Spleen (tissue), 11 donors: ENCODE measurements around the gene SYNE2. TPM values are rescaled to one million over a fixed set of nuclear protein-coding genes. Genes with fewer than 3 reads are reported as not detected.

Experiments used
- DNase-seq: peaks from one replicate; pipeline ENCODE4 v3.0.0-alpha.2; 2020
- H3K27ac ChIP-seq, 8 donors: fragments of 200-600 bp; sonication (generic) in 7 of 8; 1 replicate in 4 of 8; 2 replicates in 4 of 8; pipeline versions ENCODE4 v1.5.0 to v1.8.0; 2016 to 2021; ENCODE audit warnings: inconsistent platforms in 4 of 8, mild to moderate bottlenecking in 4 of 8, moderate library complexity in 1 of 8
- H3K27me3 ChIP-seq, 7 donors: fragments of 200-600 bp; sonication (generic) in 6 of 7; replicated peaks in 1 of 7; 1 replicate in 4 of 7; 2 replicates in 3 of 7; pipeline versions ENCODE4 v1.5.0 to v1.8.0; 2016 to 2021; ENCODE audit warnings: inconsistent platforms in 3 of 7, mild to moderate bottlenecking in 1 of 7
- H3K36me3 ChIP-seq, 6 donors: fragments of 200-600 bp; sonication (generic) in 5 of 6; 1 replicate in 4 of 6; 2 replicates in 2 of 6; pipeline versions ENCODE4 v1.5.0 to v1.8.0; 2016 to 2021; ENCODE audit warnings: inconsistent platforms in 2 of 6
- H3K4me1 ChIP-seq, 6 donors: fragments of 200-600 bp; sonication (generic) in 5 of 6; 1 replicate in 3 of 6; 2 replicates in 3 of 6; pipeline versions ENCODE4 v1.5.0 to v1.8.0; 2016 to 2021; ENCODE audit warnings: inconsistent platforms in 3 of 6
- H3K4me3 ChIP-seq, 8 donors: fragments of 200-600 bp; sonication (generic) in 7 of 8; 1 replicate in 4 of 8; 2 replicates in 4 of 8; pipeline versions ENCODE4 v1.5.0 to v1.8.0; 2016 to 2021; ENCODE audit warnings: inconsistent platforms in 4 of 8, mild to moderate bottlenecking in 4 of 8, moderate library complexity in 2 of 8
- H3K9me3 ChIP-seq, 8 donors: fragments of 200-600 bp; sonication (generic) in 7 of 8; 1 replicate in 4 of 8; 2 replicates in 4 of 8; pipeline versions ENCODE4 v1.5.0 to v1.8.0; 2016 to 2021; ENCODE audit warnings: inconsistent platforms in 4 of 8
- CTCF ChIP-seq, 11 experiments: fragments of 200-600 bp in 7 of 11; fragments of 450-650 bp in 4 of 11; sonication (generic) in 4 of 11; IDR thresholded peaks in 8 of 11; conservative IDR thresholded peaks in 3 of 11; 1 replicate in 7 of 11; 2 replicates in 4 of 11; pipeline versions ENCODE4 v1.4.0 to v1.8.0; 2016 to 2021; ENCODE audit warnings: antibody characterized with exemption in 11 of 11, inconsistent platforms in 4 of 11, mild to moderate bottlenecking in 1 of 11
- POLR2A ChIP-seq, 3 donors: fragments of 450-650 bp; IDR thresholded peaks; one replicate each; pipeline ENCODE4 v1.5.1; 2017; ENCODE audit warnings: antibody characterized with exemption in 3 of 3, mild to moderate bottlenecking in 1 of 3
- POLR2AphosphoS5 ChIP-seq, 3 donors: sonication (generic); formaldehyde crosslinking; IDR thresholded peaks; one replicate each; pipeline ENCODE4 v1.5.1; 2017; ENCODE audit warnings: antibody characterized with exemption in 3 of 3
- WGBS, 5 donors: extraction: QIAGEN DNeasy Blood & Tissue Kit in 3 of 5; methylation state at CpG; one replicate each; pipeline versions ENCODE4 v1.1.5 to v1.1.7; 2013 to 2018; 5-methylcytosine and 5-hydroxymethylcytosine counted together
- intact Hi-C: fragments of 100-400 bp; cut with DNase I; formaldehyde crosslinking; loops from one replicate; pipeline ENCODE4 v1.15.0; 2023; ENCODE audit warnings: low total_unique reads
- polyA plus RNA-seq, 3 donors: library from polyadenylated mRNA; stranded (reverse); fragments of 200-250 nt; gene quantifications; one replicate each; pipeline ENCODE4 v1.2.1, GENCODE V29; 2013
- total RNA-seq, 7 donors: library from RNA; depleted of rRNA in 3 of 7; stranded (reverse); fragments of >200 nt in 3 of 7; fragmentation: NEBNext Ultra II Directional in 4 of 7; extraction: Animal tissue kit (Norgen Biotek cat#: 25700) in 4 of 7; gene quantifications; one replicate each; pipeline versions ENCODE4 v1.1.0 to v1.2.1, GENCODE V29; 2016 to 2021
- donor health status: healthy with polysubstance abuse.
- donor health status: DM: no; HTN: no; CAD: no; lungs with moderate emphysema.
- donor health status: DM: no; HTN: no; CAD: no.
- donor health status: Bipolar disorder and iron deficiency.
- donor health status: healthy.
- donor health status: DM: no; HTN: no; CAD: no.
- donor health status: DM: yes; HTN: yes; CAD: no.

Gene SYNE2
- total and polyA plus RNA-seq, 10 donors = 16.0 to 173 (median 147) TPM

- Histone ChIP-seq H3K36me3 (no peaks in the 10 kb centered on the region), H3K4me1 (peaks cover 9 to 55% (median 31%) of the 10 kb centered on the region in 6 donors), H3K9me3 (no peaks in the 10 kb centered on the region), H3K27me3 (no peaks in the 10 kb centered on the region), H3K4me3 (no peak overlapping the region), H3K27ac (peak overlapping the region in 3 of 8 donors; percentile 7 to 23 (median 17))
- 96 to 98% (median 98%) methylated on average over 4 of the region's 4 CpGs for WGBS, 5 donors
- TF ChIP-seq CTCF (IDR thresholded peaks at IDR 0.05 in 8 of 11, conservative IDR thresholded peaks at IDR 0.05 in 3 of 11) (no peak), POLR2AphosphoS5 (IDR thresholded peaks at IDR 0.05) (no peak), POLR2A (IDR thresholded peaks at IDR 0.05) (no peak)
- intact Hi-C loops = no loop called here
- DNase-seq = no peak
Observed at GRCh38 chr14:63878792-63879191, 26.0 kb downstream of the SYNE2 start.

- H3K4me1 ChIP-seq = peaks cover 0 to 25% (median 11%) of the 10 kb centered on the region in 6 donors
- peaks cover 0 to 5% (median 0%) of the 10 kb centered on the region in 6 donors for H3K36me3 ChIP-seq
- H3K27ac ChIP-seq = no peak overlapping the region
- no peaks in the 10 kb centered on the region for H3K9me3 ChIP-seq
- WGBS, 5 donors = 35 to 52% (median 45%) methylated on average over 5 of the region's 5 CpGs
- no peak for TF ChIP-seq CTCF (IDR thresholded peaks at IDR 0.05 in 8 of 11, conservative IDR thresholded peaks at IDR 0.05 in 3 of 11)
- no peak for TF ChIP-seq POLR2AphosphoS5 (IDR thresholded peaks at IDR 0.05)
- TF ChIP-seq POLR2A (IDR thresholded peaks at IDR 0.05) = no peak
- intact Hi-C loops = no loop called here
- no peaks in the 10 kb centered on the region for H3K27me3 ChIP-seq
- no peak overlapping the region for H3K4me3 ChIP-seq
- no peak for DNase-seq
Observed at GRCh38 chr14:63881926-63882325, 29.1 kb downstream of the SYNE2 start.

- Histone ChIP-seq H3K27me3 (no peaks in the 10 kb centered on the region), H3K36me3 (peaks cover 0 to 5% (median 0%) of the 10 kb centered on the region in 6 donors), H3K27ac (no peak overlapping the region), H3K4me1 (peaks cover 0 to 36% (median 23%) of the 10 kb centered on the region in 6 donors), H3K9me3 (no peaks in the 10 kb centered on the region), H3K4me3 (no peak overlapping the region)
- intact Hi-C loops = no loop called here
- no peak for DNase-seq
- no peak for TF ChIP-seq POLR2AphosphoS5 (IDR thresholded peaks at IDR 0.05)
- no peak for TF ChIP-seq CTCF (IDR thresholded peaks at IDR 0.05 in 8 of 11, conservative IDR thresholded peaks at IDR 0.05 in 3 of 11)
- TF ChIP-seq POLR2A (IDR thresholded peaks at IDR 0.05) = no peak
- WGBS, 5 donors = 94 to 99% (median 97%) methylated on average over 7 of the region's 7 CpGs
Observed at GRCh38 chr14:63887899-63888298, 35.1 kb downstream of the SYNE2 start.

GRCh38 chr14:63890553-63890952 is 37.7 kb downstream of the SYNE2 start:
- Histone ChIP-seq H3K27me3 (peaks cover 0 to 3% (median 0%) of the 10 kb centered on the region in 7 donors), H3K36me3 (no peaks in the 10 kb centered on the region), H3K4me3 (no peak overlapping the region), H3K27ac (peak overlapping the region in 7 of 8 donors; percentile 22 to 78 (median 59)), H3K9me3 (no peaks in the 10 kb centered on the region), H3K4me1 (peaks cover 7 to 58% (median 40%) of the 10 kb centered on the region in 6 donors)
- no peak for DNase-seq
- TF ChIP-seq POLR2AphosphoS5 (IDR thresholded peaks at IDR 0.05) = no peak
- TF ChIP-seq POLR2A (IDR thresholded peaks at IDR 0.05) = no peak
- TF ChIP-seq CTCF (IDR thresholded peaks at IDR 0.05 in 8 of 11, conservative IDR thresholded peaks at IDR 0.05 in 3 of 11) = no peak
- 68 to 88% (median 81%) methylated on average over 1 of the region's 1 CpG for WGBS, 5 donors
- intact Hi-C loops = no loop called here
